ENCODE data around the gene DENND2A. TPM values are rescaled to one million over a fixed set of nuclear protein-coding genes. Genes with fewer than 3 reads are reported as not detected.

Gene DENND2A
- total RNA-seq, 1 donor from 2014 or later: 39.8 TPM

DNA sequence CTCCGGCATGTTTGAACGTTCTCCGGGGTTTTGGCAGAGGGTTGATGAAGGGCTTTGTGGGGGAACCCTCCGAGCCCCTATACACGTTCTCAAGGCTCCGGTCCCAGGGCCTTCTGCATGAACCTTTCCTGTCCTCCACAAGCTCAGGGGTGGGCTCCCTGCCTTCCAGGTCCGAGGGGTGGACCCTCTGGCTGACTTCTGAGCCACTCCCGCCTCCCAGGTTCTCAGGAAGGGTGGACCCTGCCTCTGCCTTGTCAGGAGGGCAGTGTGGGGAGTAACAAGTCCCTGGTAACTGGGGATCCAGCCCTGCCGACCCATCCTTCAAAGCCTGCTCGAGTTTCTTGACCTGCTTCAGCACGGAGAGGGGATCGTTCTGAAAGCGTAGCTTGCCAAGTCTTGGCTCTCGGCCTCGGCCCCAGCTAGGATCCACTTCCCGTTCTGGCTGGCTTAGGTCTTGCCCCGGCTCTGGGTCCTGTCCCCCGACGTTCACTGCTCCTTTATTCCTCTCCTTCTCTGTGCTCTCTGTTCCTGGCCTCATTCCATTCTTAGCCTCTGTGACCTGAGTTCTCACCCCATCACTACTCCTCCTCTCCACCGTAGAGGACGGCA, 38.9 kb downstream of the DENND2A start:
- Mint-ChIP-seq H3K27ac (no peak overlapping the region), H3K9me3 (ENCODE audit: low read depth) (no peaks in the 10 kb centered on the region), H3K27me3 (no peaks in the 10 kb centered on the region)

DNA sequence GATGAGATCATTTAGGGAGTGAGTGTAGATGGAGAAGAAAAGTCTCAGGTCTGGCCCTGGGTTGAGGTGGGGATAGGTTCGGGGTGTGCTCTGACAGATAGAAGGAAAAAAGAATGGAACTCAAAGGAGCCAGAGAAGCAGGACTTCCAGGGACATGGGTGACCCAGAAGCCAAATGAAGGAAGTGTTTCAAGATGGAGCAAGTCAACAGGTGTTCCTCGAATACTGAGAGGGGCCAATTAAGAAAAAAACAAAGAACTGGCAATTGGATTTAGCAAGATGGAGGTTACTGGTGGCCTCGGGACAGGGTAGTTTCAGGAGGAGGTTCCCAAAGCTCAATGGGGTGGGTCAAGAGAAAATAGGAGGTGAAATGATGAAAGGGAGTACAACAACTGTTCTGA, 40.3 kb downstream of the DENND2A start:
- Mint-ChIP-seq H3K36me3 (ENCODE audit: insufficient read depth) (peaks cover 16% of the 10 kb centered on the region), H3K4me1 (ENCODE audit: low read depth) (peaks cover 2% of the 10 kb centered on the region), H3K9me3 (ENCODE audit: low read depth) (no peaks in the 10 kb centered on the region), H3K27me3 (no peaks in the 10 kb centered on the region), H3K27ac (peak overlapping the region; percentile 42), H3K4me3 (ENCODE audit: low read depth) (no peak overlapping the region)
- DNase-seq (ENCODE audit: low spot score, unreplicated experiment): no peak
- no peak for TF ChIP-seq CTCF (IDR thresholded peaks at IDR 0.05; ENCODE audit: unreplicated experiment)

More for the DNA sequence above, 38.9 kb downstream of the DENND2A start:
- no peak for TF ChIP-seq CTCF (IDR thresholded peaks at IDR 0.05; ENCODE audit: unreplicated experiment)
- no peak overlapping the region for H3K4me3 Mint-ChIP-seq (ENCODE audit: low read depth)
- H3K4me1 Mint-ChIP-seq (ENCODE audit: low read depth): peaks cover 2% of the 10 kb centered on the region
- DNase-seq (ENCODE audit: low spot score, unreplicated experiment): no peak
- H3K36me3 Mint-ChIP-seq (ENCODE audit: insufficient read depth): peaks cover 12% of the 10 kb centered on the region

- H3K9me3 Mint-ChIP-seq (ENCODE audit: low read depth): no peaks in the 10 kb centered on the region
- no peak overlapping the region for H3K27ac Mint-ChIP-seq
- no peak for DNase-seq (ENCODE audit: low spot score, unreplicated experiment)
- H3K27me3 Mint-ChIP-seq: no peaks in the 10 kb centered on the region
- H3K4me1 Mint-ChIP-seq (ENCODE audit: low read depth): peaks cover 8% of the 10 kb centered on the region
- no peak for TF ChIP-seq CTCF (IDR thresholded peaks at IDR 0.05; ENCODE audit: unreplicated experiment)
- peaks cover 17% of the 10 kb centered on the region for H3K36me3 Mint-ChIP-seq (ENCODE audit: insufficient read depth)
- no peak overlapping the region for H3K4me3 Mint-ChIP-seq (ENCODE audit: low read depth)
Observed at GRCh38 chr7:140597428-140597949, 43.1 kb downstream of the DENND2A start.

- H3K4me3 Mint-ChIP-seq (ENCODE audit: low read depth): no peak overlapping the region
- DNase-seq (ENCODE audit: low spot score, unreplicated experiment): no peak
- no peaks in the 10 kb centered on the region for H3K27me3 Mint-ChIP-seq
- TF ChIP-seq CTCF (IDR thresholded peaks at IDR 0.05; ENCODE audit: unreplicated experiment): no peak
- peaks cover 14% of the 10 kb centered on the region for H3K36me3 Mint-ChIP-seq (ENCODE audit: insufficient read depth)
- H3K4me1 Mint-ChIP-seq (ENCODE audit: low read depth): peaks cover 8% of the 10 kb centered on the region
- no peaks in the 10 kb centered on the region for H3K9me3 Mint-ChIP-seq (ENCODE audit: low read depth)
- peak overlapping the region; percentile 62 for H3K27ac Mint-ChIP-seq
Observed at GRCh38 chr7:140596519-140597427, 43.8 kb downstream of the DENND2A start.

DNA sequence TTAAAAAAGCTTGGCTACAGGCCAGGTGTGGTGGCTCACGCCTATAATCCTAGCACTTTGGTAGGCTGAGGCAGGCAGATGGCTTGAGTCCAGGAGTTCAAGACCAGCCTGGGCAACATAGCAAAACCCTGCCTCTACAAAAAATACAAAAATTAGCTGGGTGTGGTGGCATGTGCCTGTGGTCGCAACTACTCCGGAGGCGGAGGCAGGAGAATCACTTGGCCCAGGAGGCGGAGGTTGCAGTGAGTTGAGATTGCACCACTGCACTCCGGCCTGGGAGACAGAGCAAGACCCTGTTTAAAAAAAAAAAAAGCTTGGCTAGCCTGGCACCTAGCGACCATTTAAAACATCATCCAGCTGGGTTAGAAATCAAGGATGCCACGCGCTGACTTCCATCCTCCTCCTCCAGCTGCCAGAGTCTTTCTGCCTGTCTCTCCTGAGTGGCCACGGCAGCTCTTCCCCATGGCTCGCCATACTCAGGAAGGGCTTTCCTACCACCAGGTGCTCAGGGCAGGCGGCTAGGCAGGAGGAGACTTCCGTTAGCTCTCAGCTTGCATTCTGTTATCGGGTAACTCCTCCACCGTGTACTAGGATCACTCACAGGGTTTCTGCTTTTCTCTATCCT, 45.0 kb downstream of the DENND2A start:
- Mint-ChIP-seq H3K27ac (peak overlapping the region; percentile 20), H3K27me3 (no peaks in the 10 kb centered on the region), H3K4me1 (ENCODE audit: low read depth) (peaks cover 8% of the 10 kb centered on the region), H3K4me3 (ENCODE audit: low read depth) (no peak overlapping the region), H3K36me3 (ENCODE audit: insufficient read depth) (peaks cover 12% of the 10 kb centered on the region), H3K9me3 (ENCODE audit: low read depth) (no peaks in the 10 kb centered on the region)
- TF ChIP-seq CTCF (IDR thresholded peaks at IDR 0.05; ENCODE audit: unreplicated experiment): no peak
- no peak for DNase-seq (ENCODE audit: low spot score, unreplicated experiment)

All from progenitor cell of endocrine pancreas (in vitro differentiated cells).